Lower leg skin (tissue), 3 donors: ENCODE results near the gene GMCL1.

Experiments
- CTCF ChIP-seq, 3 donors: fragments of 450-650 bp; IDR thresholded peaks; one replicate each; pipeline ENCODE4 v1.5.1; 2016; ENCODE audit warnings: antibody characterized with exemption in 3 of 3, mild to moderate bottlenecking in 3 of 3, moderate library complexity in 2 of 3
- POLR2A ChIP-seq, 2 donors: fragments of 450-650 bp; IDR thresholded peaks; one replicate each; pipeline ENCODE4 v1.6.1; 2016 to 2017; ENCODE audit warnings: antibody characterized with exemption in 2 of 2, mild to moderate bottlenecking in 1 of 2, moderate library complexity in 1 of 2

GRCh38 chr2:69847068-69847828 is 17.8 kb downstream of the GMCL1 start:
- TF ChIP-seq CTCF (IDR thresholded peaks at IDR 0.05), result no peak
- TF ChIP-seq POLR2A (IDR thresholded peaks at IDR 0.05), result no peak
